Uterus (tissue), 2 donors: Measurements from ENCODE around the gene TTLL3.

Experiments used
- POLR2A ChIP-seq, 2 donors: fragments of 450-650 bp; IDR thresholded peaks; one replicate each; pipeline ENCODE4 v1.6.1; 2016; ENCODE audit warnings: antibody characterized with exemption in 2 of 2, mild to moderate bottlenecking in 1 of 2, moderate library complexity in 1 of 2
- TF ChIP-seq, protein P1 (sequence below), 4 experiments: fragments of 200-600 bp in 2 of 4; fragments of 450-650 bp in 2 of 4; sonication (generic) in 2 of 4; IDR thresholded peaks; one replicate each; pipeline ENCODE4 v1.5.1; 2016 to 2019; ENCODE audit warnings: antibody characterized with exemption in 4 of 4, mild to moderate bottlenecking in 2 of 4, moderate library complexity in 1 of 4

DNA sequence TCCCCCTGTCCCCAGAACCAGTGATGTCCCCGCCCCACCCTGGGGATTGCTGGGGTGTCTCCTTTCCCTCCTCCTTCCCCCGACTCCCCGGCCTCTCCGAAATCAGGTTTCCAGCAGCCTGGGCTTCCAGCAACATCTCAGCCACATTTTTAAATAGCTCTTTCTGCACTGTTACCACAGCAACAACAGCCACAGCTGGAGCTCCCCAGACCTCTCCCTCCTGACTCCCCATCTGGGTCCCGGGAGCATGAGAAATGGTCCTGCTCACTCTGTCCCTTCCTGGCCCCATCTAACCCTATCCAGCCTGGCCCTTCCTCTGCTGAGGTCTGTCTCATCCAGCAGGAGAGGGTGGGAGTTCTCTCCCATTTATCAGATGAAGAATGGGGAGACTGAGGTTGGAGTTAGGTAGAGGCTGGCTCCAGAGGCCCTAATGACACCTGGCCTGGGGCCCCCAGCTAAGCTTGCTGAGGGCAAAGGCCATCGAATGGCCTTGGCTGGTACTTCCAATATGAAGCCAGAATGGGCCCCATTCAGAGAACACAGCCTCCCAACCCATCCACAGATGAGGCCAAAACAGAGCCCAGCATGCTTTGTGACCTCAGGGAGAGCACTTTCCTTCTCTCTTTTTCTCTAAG is 41.8 kb upstream of the TTLL3 start:
- TF ChIP-seq, protein P1, sequence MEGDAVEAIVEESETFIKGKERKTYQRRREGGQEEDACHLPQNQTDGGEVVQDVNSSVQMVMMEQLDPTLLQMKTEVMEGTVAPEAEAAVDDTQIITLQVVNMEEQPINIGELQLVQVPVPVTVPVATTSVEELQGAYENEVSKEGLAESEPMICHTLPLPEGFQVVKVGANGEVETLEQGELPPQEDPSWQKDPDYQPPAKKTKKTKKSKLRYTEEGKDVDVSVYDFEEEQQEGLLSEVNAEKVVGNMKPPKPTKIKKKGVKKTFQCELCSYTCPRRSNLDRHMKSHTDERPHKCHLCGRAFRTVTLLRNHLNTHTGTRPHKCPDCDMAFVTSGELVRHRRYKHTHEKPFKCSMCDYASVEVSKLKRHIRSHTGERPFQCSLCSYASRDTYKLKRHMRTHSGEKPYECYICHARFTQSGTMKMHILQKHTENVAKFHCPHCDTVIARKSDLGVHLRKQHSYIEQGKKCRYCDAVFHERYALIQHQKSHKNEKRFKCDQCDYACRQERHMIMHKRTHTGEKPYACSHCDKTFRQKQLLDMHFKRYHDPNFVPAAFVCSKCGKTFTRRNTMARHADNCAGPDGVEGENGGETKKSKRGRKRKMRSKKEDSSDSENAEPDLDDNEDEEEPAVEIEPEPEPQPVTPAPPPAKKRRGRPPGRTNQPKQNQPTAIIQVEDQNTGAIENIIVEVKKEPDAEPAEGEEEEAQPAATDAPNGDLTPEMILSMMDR (IDR thresholded peaks at IDR 0.05), result no peak
- no peak for TF ChIP-seq POLR2A (IDR thresholded peaks at IDR 0.05)
